Activated T-cell treated with anti-CD3 and anti-CD28 coated beads, Interleukin-2, amount 50 U/mL, for 4 hours (primary cell): ENCODE results near the gene FSTL3. TPM values are rescaled to one million over a fixed set of nuclear protein-coding genes. Genes with fewer than 3 reads are reported as not detected.
"Not testable (repeated sequence)": the region's sequence is repeated elsewhere in the genome, so short reads cannot be mapped to it uniquely, and the experiment has no call there.

ENCODE experiments used
- ATAC-seq, 2 donors: fragments of 200-7000 bp; cut with Tn5 transposase; one replicate each; pipeline ENCODE4 v1.10.0; 2021
- DNase-seq: peaks from one replicate; pipeline ENCODE4 v3.0.0-alpha.2; 2020
- H3K27me3 Mint-ChIP-seq: one replicate; pipeline ENCODE4 v1.8.0; 2021; ENCODE audit warnings: low read depth, mixed read lengths
- H3K36me3 Mint-ChIP-seq: one replicate; pipeline ENCODE4 v1.8.0; 2022; ENCODE audit warnings: mixed read lengths; ENCODE audit not compliant: insufficient read depth
- H3K4me1 Mint-ChIP-seq: one replicate; pipeline ENCODE4 v1.8.0; 2021; ENCODE audit warnings: low read depth, mixed read lengths
- H3K4me3 Mint-ChIP-seq: one replicate; pipeline ENCODE4 v1.8.0; 2021; ENCODE audit warnings: mild to moderate bottlenecking, moderate library complexity, mixed read lengths
- H3K9me3 Mint-ChIP-seq: one replicate; pipeline ENCODE4 v1.8.0; 2021; ENCODE audit warnings: mixed read lengths
- total RNA-seq, 3 donors: library from RNA; stranded (reverse); gene quantifications; one replicate each; pipeline ENCODE4 v1.2.1, GENCODE V29; 2021

FSTL3 gene
- 1 to 10 TPM; 8.0 to 9.9 (median 8.3) TPM for total RNA-seq

DNA sequence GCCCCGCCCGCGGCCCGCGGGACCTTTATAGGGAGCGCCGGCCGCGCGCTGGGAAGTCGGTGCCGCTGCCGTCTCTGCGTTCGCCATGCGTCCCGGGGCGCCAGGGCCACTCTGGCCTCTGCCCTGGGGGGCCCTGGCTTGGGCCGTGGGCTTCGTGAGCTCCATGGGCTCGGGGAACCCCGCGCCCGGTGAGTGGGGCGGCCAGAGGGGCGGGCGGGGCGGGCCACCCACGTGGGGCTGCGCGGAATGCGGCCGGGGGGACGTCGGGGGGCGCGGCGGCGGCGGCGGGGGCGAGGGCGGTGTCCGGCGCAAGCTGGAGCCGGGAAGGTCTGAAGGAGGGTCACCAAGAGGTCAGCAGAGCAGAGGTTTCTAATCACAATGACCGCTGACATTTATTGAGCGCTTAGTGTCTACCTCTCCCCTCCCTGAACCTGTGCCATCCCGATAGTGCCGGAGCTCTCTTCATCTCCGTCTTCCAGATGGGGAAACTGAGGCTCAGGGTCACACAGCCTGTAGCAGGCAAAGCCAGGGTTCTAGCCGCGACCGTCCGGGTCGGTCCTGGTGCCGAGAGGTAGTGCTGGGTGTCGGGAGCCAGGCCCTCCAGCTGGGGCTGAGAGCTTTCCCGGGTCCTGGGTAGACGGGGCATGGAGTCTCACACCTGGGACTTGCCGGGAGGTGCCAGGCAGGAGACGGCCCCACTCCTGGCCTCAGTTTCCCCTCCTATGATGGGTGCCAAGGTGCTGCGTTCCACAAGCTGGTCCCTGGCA, at the start of gene FSTL3:
FSTL3 (plus strand) TSS at position 54 of the 767 bp plus-strand sequence; CDS start at position 86, 32 bp downstream.
- Mint-ChIP-seq H3K4me3 (no peak within 1 kb of the TSS), H3K9me3 (no peaks in the 10 kb centered on the region), H3K27me3 (peaks cover 24% of the 10 kb centered on the region), H3K36me3 (no peaks in the 10 kb centered on the region), H3K4me1 (peaks cover 6% of the 10 kb centered on the region)
- ATAC-seq (no peak), DNase-seq (no peak)

- H3K9me3 Mint-ChIP-seq, H3K27me3 Mint-ChIP-seq, DNase-seq, ATAC-seq, H3K4me3 Mint-ChIP-seq: not testable (repeated sequence)
- Mint-ChIP-seq H3K36me3 (peaks cover 18% of the 10 kb centered on the region), H3K4me1 (peaks cover 14% of the 10 kb centered on the region)
Observed at GRCh38 chr19:626566-626965, 49.6 kb upstream of the FSTL3 start.

GRCh38 chr19:628168-628567, 48.0 kb upstream of the FSTL3 start:
- Mint-ChIP-seq H3K36me3 (peaks cover 18% of the 10 kb centered on the region), H3K9me3 (no peaks in the 10 kb centered on the region), H3K27me3 (no peaks in the 10 kb centered on the region), H3K4me1 (peaks cover 23% of the 10 kb centered on the region), H3K4me3 (no peak overlapping the region)
- DNase-seq (no peak), ATAC-seq (no peak)

- peaks cover 30% of the 10 kb centered on the region for H3K4me1 Mint-ChIP-seq
- not testable (repeated sequence) for DNase-seq, H3K4me3 Mint-ChIP-seq, ATAC-seq, H3K27me3 Mint-ChIP-seq, H3K9me3 Mint-ChIP-seq
- H3K36me3 Mint-ChIP-seq, result peaks cover 18% of the 10 kb centered on the region
Observed at GRCh38 chr19:629515-629914, 46.7 kb upstream of the FSTL3 start.

- Mint-ChIP-seq H3K4me3 (no peak overlapping the region), H3K9me3 (no peaks in the 10 kb centered on the region), H3K4me1 (peaks cover 30% of the 10 kb centered on the region), H3K36me3 (peaks cover 18% of the 10 kb centered on the region), H3K27me3 (no peaks in the 10 kb centered on the region)
- ATAC-seq, result no peak
- DNase-seq, result no peak
Observed at GRCh38 chr19:629961-630714, 46.1 kb upstream of the FSTL3 start.

DNA sequence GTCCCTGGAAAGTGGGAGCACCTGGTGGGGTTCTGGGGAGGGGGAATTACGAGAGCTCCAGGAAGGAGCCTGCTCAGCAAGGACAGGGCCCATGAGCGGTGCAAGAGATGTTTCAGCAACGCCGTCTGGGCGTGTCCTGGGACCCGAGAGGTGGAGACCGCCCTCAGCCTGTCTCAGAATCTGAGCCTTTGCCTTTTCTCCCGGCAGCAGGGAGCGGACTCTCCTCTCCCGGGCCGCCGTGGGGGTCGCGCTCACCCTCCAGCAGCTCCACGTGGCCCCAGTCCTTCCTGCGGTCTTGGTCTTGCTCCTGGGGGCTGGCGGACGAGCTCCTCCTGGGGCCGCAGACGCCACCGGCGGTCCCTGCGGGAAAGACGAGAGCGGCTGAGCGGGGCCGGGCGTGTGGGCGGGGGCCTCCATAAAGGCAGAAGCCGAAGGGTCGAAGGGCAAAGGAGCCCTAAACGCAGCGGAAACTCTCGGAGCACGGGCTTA, 43.6 kb upstream of the FSTL3 start:
- Mint-ChIP-seq H3K4me3 (peak overlapping the region; percentile 96), H3K4me1 (peaks cover 30% of the 10 kb centered on the region), H3K9me3 (no peaks in the 10 kb centered on the region), H3K36me3 (peaks cover 12% of the 10 kb centered on the region), H3K27me3 (no peaks in the 10 kb centered on the region)
- DNase-seq, result no peak
- ATAC-seq, result peak; percentile 32 to 45

DNA sequence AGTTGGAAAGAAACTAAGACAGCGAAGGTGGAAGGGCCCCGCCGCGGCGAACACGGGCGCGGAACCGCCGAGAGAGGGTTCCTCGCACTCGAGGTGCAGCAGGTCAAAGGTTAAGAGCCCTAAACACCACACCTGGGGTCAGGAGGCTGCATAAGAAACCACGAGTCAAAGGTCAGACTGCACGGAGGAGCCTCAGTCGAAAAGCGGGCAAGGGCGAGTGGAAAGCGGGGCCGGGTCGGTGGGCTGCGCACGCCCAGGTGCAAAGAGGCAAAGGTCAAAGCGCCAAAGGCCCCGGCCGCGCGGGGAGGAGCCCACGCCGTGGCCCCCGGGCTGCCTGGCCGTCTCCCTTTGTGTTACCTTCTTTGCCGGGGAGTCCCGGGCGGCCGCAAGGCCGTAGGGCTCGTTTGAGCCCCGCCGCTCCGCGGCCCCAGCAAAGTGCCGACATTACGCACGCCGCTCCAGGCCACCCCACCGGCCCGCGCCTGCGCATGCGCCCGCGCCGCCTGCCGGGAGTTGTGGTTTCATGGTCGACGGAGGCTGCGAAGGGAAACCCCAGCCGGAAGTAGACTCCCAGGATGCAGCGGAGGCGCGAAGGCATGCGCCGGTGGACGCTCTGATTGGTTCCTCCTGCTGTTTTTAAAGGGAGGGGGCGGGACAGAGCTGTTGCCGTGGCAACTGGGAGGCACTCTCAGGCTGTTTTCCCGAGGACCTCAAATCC, 43.0 kb upstream of the FSTL3 start, which contains the start of gene POLRMT:
POLRMT (minus strand) TSS at position 470 of the 718 bp plus-strand sequence; CDS start at position 445, 25 bp downstream.
- Mint-ChIP-seq H3K4me3 (peak within 1 kb of the TSS; percentile 96), H3K4me1 (peaks cover 31% of the 10 kb centered on the region), H3K9me3 (no peaks in the 10 kb centered on the region), H3K27me3 (no peaks in the 10 kb centered on the region), H3K36me3 (peaks cover 11% of the 10 kb centered on the region)
- DNase-seq, result peak; percentile 94
- peak; percentile 94 to 96 for ATAC-seq

- Mint-ChIP-seq H3K36me3 (peaks cover 5% of the 10 kb centered on the region), H3K4me3 (peak overlapping the region; percentile 96), H3K4me1 (peaks cover 31% of the 10 kb centered on the region), H3K27me3 (no peaks in the 10 kb centered on the region), H3K9me3 (no peaks in the 10 kb centered on the region)
- DNase-seq (no peak), ATAC-seq (no peak)
Observed at GRCh38 chr19:633786-634639, 42.2 kb upstream of the FSTL3 start.

- ATAC-seq, result no peak
- DNase-seq, result no peak
- no peaks in the 10 kb centered on the region for H3K27me3 Mint-ChIP-seq
- H3K4me1 Mint-ChIP-seq, result peaks cover 32% of the 10 kb centered on the region
- no peak overlapping the region for H3K4me3 Mint-ChIP-seq
- H3K9me3 Mint-ChIP-seq, result no peaks in the 10 kb centered on the region
- H3K36me3 Mint-ChIP-seq, result no peaks in the 10 kb centered on the region
Observed at GRCh38 chr19:634975-635652, 41.1 kb upstream of the FSTL3 start.

GRCh38 chr19:638906-639252, 37.3 kb upstream of the FSTL3 start:
- Mint-ChIP-seq H3K4me3 (peak overlapping the region; percentile 77), H3K36me3 (no peaks in the 10 kb centered on the region), H3K9me3 (no peaks in the 10 kb centered on the region), H3K27me3 (no peaks in the 10 kb centered on the region), H3K4me1 (peaks cover 12% of the 10 kb centered on the region)
- no peak for DNase-seq
- no peak for ATAC-seq

DNA sequence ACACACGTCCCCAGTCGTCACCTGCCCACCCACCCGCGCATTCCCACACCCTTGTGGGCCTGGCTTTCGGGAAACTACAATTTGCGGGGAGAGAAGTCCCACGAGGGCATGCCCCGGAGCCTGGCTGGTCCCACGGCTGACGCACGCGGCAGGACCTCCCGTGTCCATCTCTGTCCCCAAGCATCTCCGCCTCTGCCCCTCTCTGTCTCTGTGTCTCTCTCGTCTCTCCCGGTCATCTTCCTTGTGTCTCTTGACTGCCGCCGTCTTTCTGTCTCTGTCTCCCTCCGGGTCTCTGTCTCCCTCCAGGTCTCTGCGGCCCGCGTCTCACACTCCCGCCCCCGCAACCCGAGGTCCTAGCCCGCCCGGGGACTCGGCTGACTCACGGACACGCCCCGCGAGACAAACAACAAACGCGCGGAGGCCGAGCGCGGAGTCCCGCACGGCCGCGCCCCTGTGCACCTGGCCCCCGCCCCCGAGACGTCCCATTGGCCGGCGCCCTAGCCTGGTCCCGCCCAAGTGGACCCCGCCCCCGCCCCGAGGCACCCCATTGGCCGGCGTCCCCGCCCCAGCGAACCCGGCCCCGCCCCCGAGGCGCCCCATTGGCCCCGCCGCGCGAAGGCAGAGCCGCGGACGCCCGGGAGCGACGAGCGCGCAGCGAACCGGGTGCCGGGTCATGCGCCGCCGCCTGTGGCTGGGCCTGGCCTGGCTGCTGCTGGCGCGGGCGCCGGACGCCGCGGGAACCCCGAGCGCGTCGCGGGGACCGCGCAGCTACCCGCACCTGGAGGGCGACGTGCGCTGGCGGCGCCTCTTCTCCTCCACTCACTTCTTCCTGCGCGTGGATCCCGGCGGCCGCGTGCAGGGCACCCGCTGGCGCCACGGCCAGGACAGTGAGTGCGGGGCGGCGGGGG, 36.7 kb upstream of the FSTL3 start, which contains the start of gene FGF22:
FGF22 (plus strand) TSS at position 627 of the 908 bp plus-strand sequence; CDS start at position 674, 47 bp downstream.
- Mint-ChIP-seq H3K36me3 (no peaks in the 10 kb centered on the region), H3K4me1 (peaks cover 8% of the 10 kb centered on the region), H3K27me3 (no peaks in the 10 kb centered on the region), H3K4me3 (peak within 1 kb of the TSS; percentile 77), H3K9me3 (no peaks in the 10 kb centered on the region)
- DNase-seq, result peak; percentile 97
- ATAC-seq, result peak; percentile 96 to 97

GRCh38 chr19:640161-640558, 36.0 kb upstream of the FSTL3 start:
- DNase-seq (no peak), ATAC-seq (no peak)
- Mint-ChIP-seq H3K4me1 (peaks cover 8% of the 10 kb centered on the region), H3K4me3 (no peak overlapping the region), H3K27me3 (no peaks in the 10 kb centered on the region), H3K9me3 (no peaks in the 10 kb centered on the region), H3K36me3 (peaks cover 2% of the 10 kb centered on the region)
